Heart left ventricle (tissue), 13 donors: ENCODE data around the gene DMKN.

ENCODE experiments used
- POLR2A ChIP-seq, 2 donors: fragments of 450-650 bp; IDR thresholded peaks; one replicate each; pipeline ENCODE4 v1.6.1; 2017; ENCODE audit warnings: antibody characterized with exemption in 2 of 2, mild to moderate bottlenecking in 2 of 2, moderate library complexity in 2 of 2
- TF ChIP-seq, protein P1 (sequence below), 12 donors: fragments of 200-600 bp; sonication (generic) in 4 of 12; IDR thresholded peaks; one replicate each; pipeline versions ENCODE4 v1.5.0 to v1.8.0; 2018 to 2022; ENCODE audit warnings: antibody characterized with exemption in 12 of 12, mild to moderate bottlenecking in 5 of 12
- donor health status: ischemic (EF 13 %, LVEDD 7.1; RV severe dilation, severe dysfunction).
- donor health status: DM: no; HTN: yes; CAD: no.
- donor health status: DM: no; HTN: no; CAD: no.
- donor health status: ischemic (EF 25% LVEDD 6.9; RV normal size, moderate dysfunction).
- donor health status: ischemic (EF 25% LVEDD 5.7; RV mildly dilated, moderate dysfunction).
- donor health status: ischemic (EF 35%, LVEDD 5.7; RV mildly dilated, moderate dysfunction).
- donor health status: nonischemic (EF 11% LVEDD 7.7; RV severe dilation, severe dysfunction).
- donor health status: DM: yes; HTN: yes; CAD: no.
- donor health status: PGD.
- donor health status: ischemic (EF 29% LVEDD 5.4; RV normal size, mild dysfunction).
- donor health status: nonischemic (EF 23%, LVEDD 6.1; RV moderate dilation, normal function).

GRCh38 chr19:35554076-35554475, 40.6 kb upstream of the DMKN start:
- TF ChIP-seq, protein P1, sequence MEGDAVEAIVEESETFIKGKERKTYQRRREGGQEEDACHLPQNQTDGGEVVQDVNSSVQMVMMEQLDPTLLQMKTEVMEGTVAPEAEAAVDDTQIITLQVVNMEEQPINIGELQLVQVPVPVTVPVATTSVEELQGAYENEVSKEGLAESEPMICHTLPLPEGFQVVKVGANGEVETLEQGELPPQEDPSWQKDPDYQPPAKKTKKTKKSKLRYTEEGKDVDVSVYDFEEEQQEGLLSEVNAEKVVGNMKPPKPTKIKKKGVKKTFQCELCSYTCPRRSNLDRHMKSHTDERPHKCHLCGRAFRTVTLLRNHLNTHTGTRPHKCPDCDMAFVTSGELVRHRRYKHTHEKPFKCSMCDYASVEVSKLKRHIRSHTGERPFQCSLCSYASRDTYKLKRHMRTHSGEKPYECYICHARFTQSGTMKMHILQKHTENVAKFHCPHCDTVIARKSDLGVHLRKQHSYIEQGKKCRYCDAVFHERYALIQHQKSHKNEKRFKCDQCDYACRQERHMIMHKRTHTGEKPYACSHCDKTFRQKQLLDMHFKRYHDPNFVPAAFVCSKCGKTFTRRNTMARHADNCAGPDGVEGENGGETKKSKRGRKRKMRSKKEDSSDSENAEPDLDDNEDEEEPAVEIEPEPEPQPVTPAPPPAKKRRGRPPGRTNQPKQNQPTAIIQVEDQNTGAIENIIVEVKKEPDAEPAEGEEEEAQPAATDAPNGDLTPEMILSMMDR (IDR thresholded peaks at IDR 0.05): no peak
- TF ChIP-seq POLR2A (IDR thresholded peaks at IDR 0.05): no peak
